DOHH2 (cell line): ENCODE measurements around the gene MACROD1.

Experiments used
- H3F3A ChIP-seq: fragments of 200-600 bp; sonication (generic), shearing (Covaris generic); 2 replicates; pipeline ENCODE4 v1.6.0; 2016; ENCODE audit warnings: antibody characterized with exemption, mild to moderate bottlenecking; ENCODE audit not compliant: control insufficient read depth, insufficient read depth
- H3K27ac ChIP-seq: fragments of 200-600 bp; sonication (generic); 2 replicates; pipeline ENCODE4 v1.5.1; 2014; ENCODE audit warnings: low read depth, mild to moderate bottlenecking, low read length, moderate library complexity
- H3K27me3 ChIP-seq: fragments of 200-600 bp; sonication (generic); 2 replicates; pipeline ENCODE4 v1.6.1; 2014; ENCODE audit warnings: mild to moderate bottlenecking, low read length, mixed read lengths; ENCODE audit not compliant: control insufficient read depth
- H3K36me3 ChIP-seq: fragments of 200-600 bp; sonication (generic); 2 replicates; pipeline ENCODE4 v1.6.1; 2014; ENCODE audit warnings: mild to moderate bottlenecking, low read length, moderate library complexity, mixed read lengths; ENCODE audit not compliant: control insufficient read depth
- H3K4me1 ChIP-seq: fragments of 200-600 bp; sonication (generic); 2 replicates; pipeline ENCODE4 v1.6.1; 2014; ENCODE audit warnings: mild to moderate bottlenecking, low read length, mixed read lengths; ENCODE audit not compliant: control insufficient read depth
- H3K4me2 ChIP-seq: fragments of 200-600 bp; sonication (generic); 2 replicates; pipeline ENCODE4 v1.6.0; 2014; ENCODE audit warnings: mild to moderate bottlenecking, low read length, moderate library complexity
- H3K4me3 ChIP-seq: fragments of 200-600 bp; sonication (generic); 2 replicates; pipeline ENCODE4 v1.5.1; 2014; ENCODE audit warnings: mild to moderate bottlenecking, low read length, mixed read lengths
- H3K79me2 ChIP-seq: fragments of 200-600 bp; sonication (generic); 2 replicates; pipeline ENCODE4 v1.6.1; 2014; ENCODE audit warnings: mild to moderate bottlenecking, low read length, mixed read lengths; ENCODE audit not compliant: control insufficient read depth
- H3K9me2 ChIP-seq: fragments of 200-600 bp; sonication (generic); replicated peaks from 2 replicates; pipeline ENCODE4 v1.6.1; 2014; ENCODE audit warnings: mild to moderate bottlenecking, low read length, mixed read lengths; ENCODE audit not compliant: control insufficient read depth
- H3K9me3 ChIP-seq: fragments of 200-600 bp; sonication (generic); 2 replicates; pipeline ENCODE4 v1.6.1; 2014; ENCODE audit warnings: antibody characterized with exemption, low read length, mixed read lengths; ENCODE audit not compliant: control insufficient read depth, insufficient read depth
- H4K20me1 ChIP-seq: fragments of 200-600 bp; sonication (generic); 2 replicates; pipeline ENCODE4 v1.6.0; 2014; ENCODE audit warnings: low read depth, mild to moderate bottlenecking, antibody characterized with exemption, low read length, moderate library complexity; ENCODE audit not compliant: control insufficient read depth, insufficient read depth
- EZH2phosphoT487 ChIP-seq: fragments of 200-600 bp; sonication (generic); IDR thresholded peaks from 2 replicates; pipeline ENCODE4 v1.6.1; 2017; ENCODE audit warnings: borderline replicate concordance, mild to moderate bottlenecking, antibody characterized with exemption, low read length, moderate library complexity, mixed read lengths
- TF ChIP-seq, protein P1 (sequence below): fragments of 200-600 bp; sonication (generic); IDR thresholded peaks from one replicate; pipeline ENCODE4 v1.5.1; 2014; ENCODE audit warnings: antibody characterized with exemption, mild to moderate bottlenecking, low read depth, low read length; ENCODE audit not compliant: poor library complexity, severe bottlenecking

The MACROD1 gene

DNA sequence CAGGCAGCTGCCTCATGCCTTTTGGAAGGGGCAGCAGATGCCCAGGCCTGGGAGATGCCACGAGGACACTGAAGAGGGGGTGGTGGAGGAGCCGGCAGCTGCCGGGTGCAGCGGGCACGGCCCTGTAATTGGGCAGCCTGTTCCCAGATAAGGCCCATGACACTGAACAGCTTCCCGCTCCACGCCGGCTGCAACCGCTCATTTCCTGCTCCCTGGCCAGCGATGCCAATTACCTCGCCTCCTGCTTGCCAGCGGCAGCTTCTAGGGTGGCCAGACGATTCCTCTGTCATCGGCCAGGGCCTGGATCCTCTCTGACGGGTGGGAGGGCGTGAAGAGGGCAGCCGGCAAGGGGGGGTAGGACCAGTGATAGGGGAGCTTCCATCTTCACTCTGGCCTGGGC is 107.4 kb downstream of the MACROD1 start:
- H3K27ac ChIP-seq: no peak overlapping the region
- H3F3A ChIP-seq: no peaks in the 10 kb centered on the region
- H4K20me1 ChIP-seq: no peaks in the 10 kb centered on the region; the same call in 1 of the 2 replicates
- H3K4me2 ChIP-seq: no peak overlapping the region
- TF ChIP-seq, protein P1, sequence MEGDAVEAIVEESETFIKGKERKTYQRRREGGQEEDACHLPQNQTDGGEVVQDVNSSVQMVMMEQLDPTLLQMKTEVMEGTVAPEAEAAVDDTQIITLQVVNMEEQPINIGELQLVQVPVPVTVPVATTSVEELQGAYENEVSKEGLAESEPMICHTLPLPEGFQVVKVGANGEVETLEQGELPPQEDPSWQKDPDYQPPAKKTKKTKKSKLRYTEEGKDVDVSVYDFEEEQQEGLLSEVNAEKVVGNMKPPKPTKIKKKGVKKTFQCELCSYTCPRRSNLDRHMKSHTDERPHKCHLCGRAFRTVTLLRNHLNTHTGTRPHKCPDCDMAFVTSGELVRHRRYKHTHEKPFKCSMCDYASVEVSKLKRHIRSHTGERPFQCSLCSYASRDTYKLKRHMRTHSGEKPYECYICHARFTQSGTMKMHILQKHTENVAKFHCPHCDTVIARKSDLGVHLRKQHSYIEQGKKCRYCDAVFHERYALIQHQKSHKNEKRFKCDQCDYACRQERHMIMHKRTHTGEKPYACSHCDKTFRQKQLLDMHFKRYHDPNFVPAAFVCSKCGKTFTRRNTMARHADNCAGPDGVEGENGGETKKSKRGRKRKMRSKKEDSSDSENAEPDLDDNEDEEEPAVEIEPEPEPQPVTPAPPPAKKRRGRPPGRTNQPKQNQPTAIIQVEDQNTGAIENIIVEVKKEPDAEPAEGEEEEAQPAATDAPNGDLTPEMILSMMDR: no peak
- no peak for TF ChIP-seq EZH2phosphoT487
- H3K27me3 ChIP-seq: peaks cover 11% of the 10 kb centered on the region
- no peaks in the 10 kb centered on the region for H3K36me3 ChIP-seq
- H3K9me3 ChIP-seq: no peaks in the 10 kb centered on the region
- peaks cover 11% of the 10 kb centered on the region for H3K4me1 ChIP-seq
- no peak overlapping the region for H3K4me3 ChIP-seq
- H3K9me2 ChIP-seq: no peaks in the 10 kb centered on the region
- H3K79me2 ChIP-seq: no peaks in the 10 kb centered on the region

DNA sequence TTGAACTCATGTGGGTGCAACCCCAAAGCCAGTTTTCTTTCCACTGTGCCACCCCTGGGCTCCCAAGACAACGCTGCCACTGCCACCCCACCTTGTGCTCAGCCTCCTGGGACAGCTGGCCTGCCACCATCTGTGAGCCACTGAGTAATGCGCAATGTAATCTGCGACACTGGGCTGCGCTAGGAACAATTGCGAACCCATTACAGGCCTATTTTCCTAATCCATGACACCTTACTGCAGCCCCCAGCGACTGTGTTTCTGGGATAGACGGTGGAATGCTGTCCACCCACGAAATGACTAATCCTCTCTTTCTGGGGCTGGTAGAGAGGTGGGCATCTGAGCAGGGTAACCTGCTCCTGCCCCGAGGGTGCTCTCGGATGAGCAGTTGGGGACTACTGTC is 108.0 kb downstream of the MACROD1 start:
- no peaks in the 10 kb centered on the region for H3K36me3 ChIP-seq
- no peaks in the 10 kb centered on the region for H3K9me2 ChIP-seq
- H3K79me2 ChIP-seq: no peaks in the 10 kb centered on the region
- H3K27ac ChIP-seq: no peak overlapping the region
- H3F3A ChIP-seq: no peaks in the 10 kb centered on the region
- peaks cover 11% of the 10 kb centered on the region for H3K4me1 ChIP-seq
- TF ChIP-seq EZH2phosphoT487: no peak
- H3K9me3 ChIP-seq: no peaks in the 10 kb centered on the region
- no peaks in the 10 kb centered on the region; the same call in 1 of the 2 replicates for H4K20me1 ChIP-seq
- H3K27me3 ChIP-seq: peaks cover 11% of the 10 kb centered on the region
- H3K4me3 ChIP-seq: no peak overlapping the region
- no peak overlapping the region for H3K4me2 ChIP-seq

DNA sequence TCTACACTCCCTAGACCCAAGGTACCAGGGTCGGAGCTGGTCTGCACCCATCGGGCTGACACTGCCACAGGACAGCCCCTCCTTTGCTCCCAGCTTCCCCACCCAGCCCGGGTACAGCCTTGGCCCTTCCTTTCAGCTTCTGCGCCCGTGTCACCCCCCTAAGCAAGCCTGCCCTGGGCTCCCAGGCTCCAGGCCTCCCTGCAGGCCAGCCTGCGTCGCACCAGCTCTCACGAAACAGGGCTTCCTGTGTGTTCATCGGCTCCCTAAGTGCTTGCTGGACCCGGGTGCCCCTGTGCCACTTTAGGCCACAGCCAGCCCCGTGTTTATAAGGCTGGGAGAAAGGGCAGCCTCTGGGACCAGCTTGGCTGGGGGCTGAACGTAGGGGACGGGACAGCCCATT is 109.1 kb downstream of the MACROD1 start:
- no peaks in the 10 kb centered on the region for H3K9me3 ChIP-seq
- peaks cover 11% of the 10 kb centered on the region for H3K4me1 ChIP-seq
- H3K27ac ChIP-seq: no peak overlapping the region
- TF ChIP-seq, protein P1: no peak
- no peak for TF ChIP-seq EZH2phosphoT487
- H3K79me2 ChIP-seq: no peaks in the 10 kb centered on the region
- H3K27me3 ChIP-seq: peaks cover 11% of the 10 kb centered on the region
- H3K36me3 ChIP-seq: no peaks in the 10 kb centered on the region
- H4K20me1 ChIP-seq: no peaks in the 10 kb centered on the region; the same call in 1 of the 2 replicates
- no peak overlapping the region for H3K4me2 ChIP-seq
- no peak overlapping the region for H3K4me3 ChIP-seq
- no peaks in the 10 kb centered on the region for H3K9me2 ChIP-seq
- no peaks in the 10 kb centered on the region for H3F3A ChIP-seq

DNA sequence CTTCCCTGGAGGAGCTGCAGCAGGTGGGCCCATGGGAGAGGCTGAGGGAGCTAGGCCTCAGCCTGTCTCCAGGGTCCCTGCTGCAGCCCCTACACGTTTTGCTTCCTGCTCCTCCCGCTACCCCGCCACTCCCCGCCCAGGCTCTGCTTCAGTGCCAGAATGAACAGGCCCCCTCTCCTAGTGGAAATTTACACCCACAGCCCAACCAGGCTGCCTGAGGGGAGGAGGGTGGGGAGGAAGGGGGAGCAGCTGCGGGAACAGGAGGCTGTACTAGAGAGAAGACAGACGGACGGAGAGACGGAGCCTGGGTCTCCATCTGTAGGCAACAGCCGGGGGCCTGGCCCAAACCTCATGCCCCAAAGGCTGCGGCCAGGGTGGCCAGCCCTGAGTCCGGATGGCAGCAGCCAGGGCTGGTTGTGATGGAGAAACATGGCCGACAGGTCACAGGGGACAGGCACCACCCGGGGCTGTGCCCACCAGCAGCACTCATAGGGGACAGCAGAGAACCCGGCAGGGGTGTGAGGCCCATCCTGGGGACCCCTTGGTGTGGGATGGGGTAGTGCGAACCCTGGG is 109.6 kb downstream of the MACROD1 start:
- Histone ChIP-seq H3K9me3 (no peaks in the 10 kb centered on the region), H3F3A (no peaks in the 10 kb centered on the region), H3K9me2 (no peaks in the 10 kb centered on the region), H4K20me1 (no peaks in the 10 kb centered on the region; the same call in 1 of the 2 replicates), H3K4me1 (peaks cover 10% of the 10 kb centered on the region), H3K27ac (no peak overlapping the region), H3K79me2 (no peaks in the 10 kb centered on the region), H3K4me3 (no peak overlapping the region), H3K27me3 (peaks cover 9% of the 10 kb centered on the region), H3K36me3 (no peaks in the 10 kb centered on the region), H3K4me2 (no peak overlapping the region)
- TF ChIP-seq, protein P1: no peak
- no peak for TF ChIP-seq EZH2phosphoT487
